ENCODE data around the gene SGPL1.

DNA sequence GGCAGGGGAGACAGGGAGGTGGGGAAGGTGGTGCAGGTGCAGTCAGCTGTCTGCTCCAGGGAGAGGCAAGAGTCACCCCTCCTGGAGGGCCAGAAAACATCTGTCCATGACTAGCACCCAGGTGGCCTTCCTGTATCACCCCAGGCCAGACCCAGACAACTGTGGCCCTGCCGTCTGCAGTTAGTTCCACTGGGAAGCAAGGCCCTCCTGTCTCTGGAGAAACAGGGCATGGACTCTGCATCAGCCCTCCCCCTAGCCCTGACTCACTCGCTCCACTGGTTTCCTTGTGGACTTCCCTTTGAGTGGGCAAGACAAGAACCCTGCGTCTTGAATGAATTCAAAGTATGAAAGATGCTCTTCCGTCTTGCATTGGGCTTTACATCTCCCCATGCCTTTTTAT is 43.1 kb upstream of the SGPL1 start:
- TF ChIP-seq YY1 (IDR thresholded peaks at IDR 0.05; ENCODE audit: low read depth) (no peak), TCF12 (IDR thresholded peaks at IDR 0.05; ENCODE audit: low read depth) (no peak), TEAD4 (IDR thresholded peaks at IDR 0.05) (no peak), RAD21 (IDR thresholded peaks at IDR 0.05; ENCODE audit: low read depth) (no peak), NFIC (IDR thresholded peaks at IDR 0.05) (no peak)

Measured in Ishikawa (cell line).